Stimulated activated CD4-positive, alpha-beta T cell treated with anti-CD3 and anti-CD28 coated beads, Interleukin-12 subunit alpha, Interleukin-12 subunit beta, amount 100 ng/mL, for 48 hours (primary cell): Measurements from ENCODE around the gene ASB18.

Experiments used
- DNase-seq, 3 donors: peaks; one replicate each; pipeline ENCODE4 v3.0.0-alpha.2; 2020; ENCODE audit warnings: low read depth in 2 of 3, low spot score in 1 of 3

The ASB18 gene

GRCh38 chr2:236164201-236164924 lies 99.8 kb downstream of the ASB18 start:
- no peak for DNase-seq

GRCh38 chr2:236163471-236164200 lies 100.6 kb downstream of the ASB18 start:
- DNase-seq, result no peak

GRCh38 chr2:236162882-236163470 lies 101.2 kb downstream of the ASB18 start:
- no peak for DNase-seq

- DNase-seq, result no peak
Observed at GRCh38 chr2:236162031-236162845, 102.0 kb downstream of the ASB18 start.

- no peak for DNase-seq
Observed at GRCh38 chr2:236161531-236161930, 102.7 kb downstream of the ASB18 start.

- DNase-seq, result no peak
Observed at GRCh38 chr2:236161082-236161462, 103.1 kb downstream of the ASB18 start.

GRCh38 chr2:236160366-236161081 lies 103.7 kb downstream of the ASB18 start:
- DNase-seq, result no peak

GRCh38 chr2:236159778-236160170 lies 104.4 kb downstream of the ASB18 start:
- no peak for DNase-seq

- DNase-seq, result no peak
Observed at GRCh38 chr2:236158969-236159777, 105.0 kb downstream of the ASB18 start.

GRCh38 chr2:236157815-236158498 lies 106.2 kb downstream of the ASB18 start:
- DNase-seq, result no peak

GRCh38 chr2:236157366-236157765 lies 106.8 kb downstream of the ASB18 start:
- no peak for DNase-seq

- no peak for DNase-seq
Observed at GRCh38 chr2:236156860-236157194, 107.4 kb downstream of the ASB18 start.

GRCh38 chr2:236156095-236156859 lies 107.9 kb downstream of the ASB18 start:
- DNase-seq, result no peak

GRCh38 chr2:236155406-236155805 lies 108.8 kb downstream of the ASB18 start:
- DNase-seq, result no peak

GRCh38 chr2:236146436-236146835 lies 117.8 kb downstream of the ASB18 start:
- DNase-seq, result no peak

- DNase-seq, result no peak
Observed at GRCh38 chr2:236143811-236144210, 120.4 kb downstream of the ASB18 start.
